PC-9 (cell line): Measurements from ENCODE around the gene SPINK6.

Source experiments
- CTCF ChIP-seq: fragments of 200-600 bp; sonication (generic); conservative IDR thresholded peaks from 2 replicates; pipeline ENCODE4 v1.6.1; 2017; ENCODE audit warnings: mixed run types, antibody characterized with exemption, mild to moderate bottlenecking, moderate library complexity
- EZH2 ChIP-seq: fragments of 200-600 bp; sonication (generic); IDR thresholded peaks from 2 replicates; pipeline ENCODE4 v1.8.0; 2017; ENCODE audit warnings: antibody characterized with exemption, low read depth

- no peak for TF ChIP-seq CTCF
- no peak for TF ChIP-seq EZH2
Observed at GRCh38 chr5:148248894-148249293, 46.1 kb downstream of the SPINK6 start.
